Activated CD8-positive, alpha-beta memory T cell treated with anti-CD3 and anti-CD28 coated beads, Interleukin-2, amount 10 ng/mL, durations not matched to agents 7 days and 5 days (primary cell): ENCODE measurements around the gene DCBLD1. TPM values are rescaled to one million over a fixed set of nuclear protein-coding genes. Genes with fewer than 3 reads are reported as not detected.
"Not testable (repeated sequence)": the region's sequence is repeated elsewhere in the genome, so short reads cannot be mapped to it uniquely, and the experiment has no call there.

Source experiments
- ATAC-seq: fragments of 150-1000 bp; cut with Tn5 transposase; one replicate; pipeline ENCODE4 v1.10.0; 2021; ENCODE audit warnings: moderate library complexity
- CTCF ChIA-PET: fragments of 350-600 bp; sonication (Branson Sonifier 250); formaldehyde crosslinking; loops from one replicate; lab custom pipeline; 2021; ENCODE audit warnings: antibody characterized with exemption; lab: Charles Lee
- DNase-seq: peaks from one replicate; pipeline ENCODE4 v3.0.0-alpha.2; 2020
- H3K27ac Mint-ChIP-seq: one replicate; pipeline ENCODE4 v1.8.0; 2021; ENCODE audit warnings: mild to moderate bottlenecking, mixed read lengths
- H3K27me3 Mint-ChIP-seq: one replicate; pipeline ENCODE4 v1.8.0; 2021; ENCODE audit warnings: mixed read lengths
- H3K36me3 Mint-ChIP-seq: one replicate; pipeline ENCODE4 v1.8.0; 2021; ENCODE audit warnings: mild to moderate bottlenecking, mixed read lengths
- H3K4me1 Mint-ChIP-seq: one replicate; pipeline ENCODE4 v1.8.0; 2021; ENCODE audit warnings: mixed read lengths
- H3K4me3 Mint-ChIP-seq: one replicate; pipeline ENCODE4 v1.8.0; 2021; ENCODE audit warnings: mild to moderate bottlenecking, moderate library complexity, mixed read lengths
- H3K9me3 Mint-ChIP-seq: one replicate; pipeline ENCODE4 v1.8.0; 2022; ENCODE audit warnings: low read depth, mixed read lengths
- total RNA-seq, 2 experiments: library from RNA; stranded (reverse); gene quantifications; one replicate each; pipeline ENCODE4 v1.2.3, GENCODE V29; 2021

The DCBLD1 gene
- total RNA-seq, 2 experiments from 2014 or later = 5.8 to 6.1 TPM

- CTCF ChIA-PET = interaction anchor here (0.9 kb wide), 1 partner anchor 9 kb away, joined by 5 read pairs; no protein-coding TSS in a partner anchor
- H3K9me3 Mint-ChIP-seq = no peaks in the 10 kb centered on the region
- ATAC-seq (no peak), DNase-seq (no peak)
- H3K4me3 Mint-ChIP-seq = no peak overlapping the region
- peaks cover 16% of the 10 kb centered on the region for H3K4me1 Mint-ChIP-seq
- no peaks in the 10 kb centered on the region for H3K36me3 Mint-ChIP-seq
- no peak overlapping the region for H3K27ac Mint-ChIP-seq
- peaks cover 21% of the 10 kb centered on the region for H3K27me3 Mint-ChIP-seq
These were observed 23.1 kb upstream of the DCBLD1 start for GRCh38 chr6:117459204-117459944.

- ATAC-seq (peak; percentile 91), DNase-seq (no peak)
- H3K9me3 Mint-ChIP-seq = peaks cover 2% of the 10 kb centered on the region
- peaks cover 19% of the 10 kb centered on the region for H3K27me3 Mint-ChIP-seq
- peaks cover 3% of the 10 kb centered on the region for H3K36me3 Mint-ChIP-seq
- H3K27ac Mint-ChIP-seq = peak overlapping the region; percentile 63
- CTCF ChIA-PET = interaction anchor here (2.3 to 2.5 kb wide), 2 partner anchors 14 to 17 kb away, joined by 9 to 11 read pairs; no protein-coding TSS in a partner anchor
- H3K4me1 Mint-ChIP-seq = peaks cover 37% of the 10 kb centered on the region
- H3K4me3 Mint-ChIP-seq = peak overlapping the region; percentile 6
These were observed 18.5 kb upstream of the DCBLD1 start for GRCh38 chr6:117463762-117464665.

GRCh38 chr6:117464700-117465099 lies 17.8 kb upstream of the DCBLD1 start:
- peaks cover 3% of the 10 kb centered on the region for H3K36me3 Mint-ChIP-seq
- CTCF ChIA-PET = interaction anchor here (0.9 to 2.5 kb wide), 6 partner anchors 8 to 140 kb away, joined by 3 to 11 read pairs (median 5); partner anchors contain the start of genes DCBLD1 and GOPC
- ATAC-seq = no peak

GRCh38 chr6:117465691-117466090 lies 16.8 kb upstream of the DCBLD1 start:
- Mint-ChIP-seq H3K4me1 (peaks cover 41% of the 10 kb centered on the region), H3K36me3 (peaks cover 3% of the 10 kb centered on the region), H3K4me3 (no peak overlapping the region), H3K27me3 (peaks cover 22% of the 10 kb centered on the region), H3K9me3 (peaks cover 2% of the 10 kb centered on the region), H3K27ac (peak overlapping the region; percentile 3)
- CTCF ChIA-PET = interaction anchor here (0.8 to 2.5 kb wide), 7 partner anchors 9 to 139 kb away, joined by 3 to 11 read pairs (median 5); partner anchors contain the start of genes DCBLD1 and GOPC
- DNase-seq (peak; percentile 56), ATAC-seq (peak; percentile 51)

More at GRCh38 chr6:117464700-117465099, 17.8 kb upstream of the DCBLD1 start:
- H3K4me1 Mint-ChIP-seq = peaks cover 41% of the 10 kb centered on the region
- H3K27ac Mint-ChIP-seq = no peak overlapping the region
- DNase-seq = no peak
- peaks cover 2% of the 10 kb centered on the region for H3K9me3 Mint-ChIP-seq
- H3K27me3 Mint-ChIP-seq = peaks cover 17% of the 10 kb centered on the region
- no peak overlapping the region for H3K4me3 Mint-ChIP-seq

GRCh38 chr6:117467876-117468275 lies 14.6 kb upstream of the DCBLD1 start:
- H3K27me3 Mint-ChIP-seq = peaks cover 33% of the 10 kb centered on the region
- H3K36me3 Mint-ChIP-seq = peaks cover 3% of the 10 kb centered on the region
- ATAC-seq = no peak
- peaks cover 2% of the 10 kb centered on the region for H3K9me3 Mint-ChIP-seq
- H3K4me3 Mint-ChIP-seq = no peak overlapping the region
- CTCF ChIA-PET = interaction anchor here (1.0 to 1.3 kb wide), 2 partner anchors 17 to 68 kb away, joined by 3 read pairs; no protein-coding TSS in a partner anchor
- H3K27ac Mint-ChIP-seq = no peak overlapping the region
- no peak for DNase-seq
- H3K4me1 Mint-ChIP-seq = peaks cover 44% of the 10 kb centered on the region

- H3K4me3 Mint-ChIP-seq, DNase-seq, H3K27ac Mint-ChIP-seq, H3K36me3 Mint-ChIP-seq, ATAC-seq, H3K9me3 Mint-ChIP-seq: not testable (repeated sequence)
- Mint-ChIP-seq H3K27me3 (peaks cover 36% of the 10 kb centered on the region), H3K4me1 (peaks cover 43% of the 10 kb centered on the region)
- CTCF ChIA-PET = interaction anchor here (1.0 to 1.2 kb wide), 3 partner anchors 10 to 69 kb away, joined by 3 to 7 read pairs (median 3); no protein-coding TSS in a partner anchor
These were observed 13.9 kb upstream of the DCBLD1 start for GRCh38 chr6:117468527-117468926.

GRCh38 chr6:117469356-117469755 lies 13.1 kb upstream of the DCBLD1 start:
- peaks cover 45% of the 10 kb centered on the region for H3K27me3 Mint-ChIP-seq
- peaks cover 3% of the 10 kb centered on the region for H3K36me3 Mint-ChIP-seq
- H3K9me3 Mint-ChIP-seq = peaks cover 2% of the 10 kb centered on the region
- no peak for DNase-seq
- ATAC-seq = no peak
- H3K4me1 Mint-ChIP-seq = peaks cover 35% of the 10 kb centered on the region
- H3K27ac Mint-ChIP-seq = no peak overlapping the region
- no peak overlapping the region for H3K4me3 Mint-ChIP-seq
- CTCF ChIA-PET = interaction anchor here (1.1 to 1.2 kb wide), 2 partner anchors 9 to 20 kb away, joined by 3 to 7 read pairs; no protein-coding TSS in a partner anchor

- Mint-ChIP-seq H3K9me3 (peaks cover 2% of the 10 kb centered on the region), H3K27me3 (peaks cover 45% of the 10 kb centered on the region), H3K4me3 (no peak overlapping the region), H3K36me3 (peaks cover 3% of the 10 kb centered on the region), H3K27ac (no peak overlapping the region), H3K4me1 (peaks cover 31% of the 10 kb centered on the region)
- no peak for DNase-seq
- CTCF ChIA-PET = interaction anchor here (1.0 kb wide), 1 partner anchor 20 kb away, joined by 3 read pairs; no protein-coding TSS in a partner anchor
- ATAC-seq = no peak
These were observed 12.7 kb upstream of the DCBLD1 start for GRCh38 chr6:117469791-117470190.

GRCh38 chr6:117472667-117473066 lies 9.8 kb upstream of the DCBLD1 start:
- CTCF ChIA-PET = interaction anchor here (0.8 kb wide), 1 partner anchor 15 kb away, joined by 3 read pairs; no protein-coding TSS in a partner anchor
- H3K27ac Mint-ChIP-seq = no peak overlapping the region

GRCh38 chr6:117473401-117473800 lies 9.1 kb upstream of the DCBLD1 start:
- Mint-ChIP-seq H3K27ac (no peak overlapping the region), H3K4me3 (no peak overlapping the region), H3K27me3 (peaks cover 56% of the 10 kb centered on the region), H3K9me3 (peaks cover 2% of the 10 kb centered on the region), H3K36me3 (no peaks in the 10 kb centered on the region), H3K4me1 (peaks cover 17% of the 10 kb centered on the region)
- DNase-seq (no peak), ATAC-seq (no peak)
- CTCF ChIA-PET = no interaction called here

More at GRCh38 chr6:117472667-117473066, 9.8 kb upstream of the DCBLD1 start:
- Mint-ChIP-seq H3K4me1 (peaks cover 16% of the 10 kb centered on the region), H3K27me3 (peaks cover 54% of the 10 kb centered on the region), H3K9me3 (peaks cover 2% of the 10 kb centered on the region), H3K36me3 (no peaks in the 10 kb centered on the region), H3K4me3 (no peak overlapping the region)
- ATAC-seq (no peak), DNase-seq (no peak)

- Mint-ChIP-seq H3K27ac (no peak overlapping the region), H3K27me3 (peaks cover 62% of the 10 kb centered on the region), H3K9me3 (no peaks in the 10 kb centered on the region), H3K4me3 (no peak overlapping the region), H3K4me1 (peaks cover 12% of the 10 kb centered on the region), H3K36me3 (no peaks in the 10 kb centered on the region)
- ATAC-seq (no peak), DNase-seq (peak; percentile 43)
- CTCF ChIA-PET = interaction anchor here (0.9 to 9.9 kb wide), 11 partner anchors 9 to 135 kb away, joined by 3 to 70 read pairs (median 8); partner anchors contain the start of gene GOPC
These were observed 4.3 kb upstream of the DCBLD1 start for GRCh38 chr6:117477988-117478852.

- no peak overlapping the region for H3K4me3 Mint-ChIP-seq
These were observed 3.6 kb upstream of the DCBLD1 start for GRCh38 chr6:117478853-117479231.

More at GRCh38 chr6:117478853-117479231, 3.6 kb upstream of the DCBLD1 start:
- Mint-ChIP-seq H3K4me1 (peaks cover 15% of the 10 kb centered on the region), H3K36me3 (no peaks in the 10 kb centered on the region), H3K27ac (no peak overlapping the region), H3K27me3 (peaks cover 59% of the 10 kb centered on the region), H3K9me3 (no peaks in the 10 kb centered on the region)
- CTCF ChIA-PET = interaction anchor here (0.9 to 9.9 kb wide), 11 partner anchors 10 to 134 kb away, joined by 3 to 70 read pairs (median 8); partner anchors contain the start of gene GOPC
- ATAC-seq (no peak), DNase-seq (no peak)
